ENCODE measurements around the gene NDUFAF7.
"Not testable (repeated sequence)": the region's sequence is repeated elsewhere in the genome, so short reads cannot be mapped to it uniquely, and the experiment has no call there.

The NDUFAF7 gene

GRCh38 chr2:37219046-37219445 is 12.4 kb upstream of the NDUFAF7 start:
- H3K4me3 ChIP-seq (ENCODE audit: low read length): no peak overlapping the region
- H3K4me1 ChIP-seq (ENCODE audit: insufficient read depth, low read length): peaks cover 6% of the 10 kb centered on the region
- peaks cover 93% of the 10 kb centered on the region for H3K36me3 ChIP-seq (ENCODE audit: insufficient read depth, low read length)
- no peak overlapping the region for H3K27ac ChIP-seq (ENCODE audit: low read depth, low read length)
- WGBS: 96% methylated on average over 4 of the region's 4 CpGs
- no peaks in the 10 kb centered on the region for H3K27me3 ChIP-seq (ENCODE audit: insufficient read depth, low read length)
- H3K9ac ChIP-seq (ENCODE audit: low read depth, low read length): no peak overlapping the region
- no peaks in the 10 kb centered on the region for H3K9me3 ChIP-seq (ENCODE audit: insufficient read depth, low read depth, low read length)

GRCh38 chr2:37223131-37223530 is 8.3 kb upstream of the NDUFAF7 start:
- WGBS: 98% methylated on average over 4 of the region's 4 CpGs
- peaks cover 88% of the 10 kb centered on the region for H3K36me3 ChIP-seq (ENCODE audit: insufficient read depth, low read length)

GRCh38 chr2:37224063-37224462 is 7.4 kb upstream of the NDUFAF7 start:
- H3K36me3 ChIP-seq (ENCODE audit: insufficient read depth, low read length): peaks cover 88% of the 10 kb centered on the region
- peak overlapping the region; percentile 16; the same call in 1 of the 2 replicates for H3K4me3 ChIP-seq (ENCODE audit: low read length)
- peak overlapping the region; percentile 54; the same call in 1 of the 2 replicates for H3K9ac ChIP-seq (ENCODE audit: low read depth, low read length)

More at GRCh38 chr2:37223131-37223530, 8.3 kb upstream of the NDUFAF7 start:
- peaks cover 34% of the 10 kb centered on the region for H3K4me1 ChIP-seq (ENCODE audit: insufficient read depth, low read length)
- H3K4me3 ChIP-seq (ENCODE audit: low read length): no peak overlapping the region
- no peaks in the 10 kb centered on the region for H3K27me3 ChIP-seq (ENCODE audit: insufficient read depth, low read length)
- no peaks in the 10 kb centered on the region for H3K9me3 ChIP-seq (ENCODE audit: insufficient read depth, low read depth, low read length)
- H3K9ac ChIP-seq (ENCODE audit: low read depth, low read length): no peak overlapping the region
- no peak overlapping the region for H3K27ac ChIP-seq (ENCODE audit: low read depth, low read length)

GRCh38 chr2:37225129-37225528 is 6.3 kb upstream of the NDUFAF7 start:
- WGBS: no CpG with 5 or more reads among the region's 2 CpGs
- Histone ChIP-seq H3K4me3 (ENCODE audit: low read length) (peak overlapping the region; percentile 16; the same call in 1 of the 2 replicates), H3K27ac (ENCODE audit: low read depth, low read length) (peak overlapping the region; percentile 90), H3K4me1 (ENCODE audit: insufficient read depth, low read length) (peaks cover 52% of the 10 kb centered on the region), H3K9ac (ENCODE audit: low read depth, low read length) (peak overlapping the region; percentile 54; the same call in 1 of the 2 replicates), H3K36me3 (ENCODE audit: insufficient read depth, low read length) (peaks cover 88% of the 10 kb centered on the region)
- H3K9me3 ChIP-seq (ENCODE audit: insufficient read depth, low read depth, low read length); H3K27me3 ChIP-seq (ENCODE audit: insufficient read depth, low read length): not testable (repeated sequence)

More at GRCh38 chr2:37224063-37224462, 7.4 kb upstream of the NDUFAF7 start:
- WGBS: 83% methylated on average over 1 of the region's 1 CpG
- H3K4me1 ChIP-seq (ENCODE audit: insufficient read depth, low read length): peaks cover 42% of the 10 kb centered on the region
- no peaks in the 10 kb centered on the region for H3K27me3 ChIP-seq (ENCODE audit: insufficient read depth, low read length)
- peak overlapping the region; percentile 90 for H3K27ac ChIP-seq (ENCODE audit: low read depth, low read length)
- H3K9me3 ChIP-seq (ENCODE audit: insufficient read depth, low read depth, low read length): no peaks in the 10 kb centered on the region

- Histone ChIP-seq H3K36me3 (ENCODE audit: insufficient read depth, low read length) (peaks cover 71% of the 10 kb centered on the region), H3K9ac (ENCODE audit: low read depth, low read length) (0 out of 2 replicates have a peak overlapping the region, but pooled peaks have one; percentile 19), H3K4me3 (ENCODE audit: low read length) (peak overlapping the region; percentile 41), H3K27ac (ENCODE audit: low read depth, low read length) (peak overlapping the region; percentile 94), H3K9me3 (ENCODE audit: insufficient read depth, low read depth, low read length) (no peaks in the 10 kb centered on the region), H3K27me3 (ENCODE audit: insufficient read depth, low read length) (no peaks in the 10 kb centered on the region), H3K4me1 (ENCODE audit: insufficient read depth, low read length) (peaks cover 56% of the 10 kb centered on the region)
- WGBS: 45% methylated on average over 4 of the region's 4 CpGs
Measured at GRCh38 chr2:37226863-37227262, 4.6 kb upstream of the NDUFAF7 start.

- H3K4me1 ChIP-seq (ENCODE audit: insufficient read depth, low read length): peaks cover 59% of the 10 kb centered on the region
Measured at GRCh38 chr2:37228788-37229187, 2.7 kb upstream of the NDUFAF7 start.

GRCh38 chr2:37230581-37230980 is 877 bp upstream of the NDUFAF7 start:
- no peaks in the 10 kb centered on the region for H3K9me3 ChIP-seq (ENCODE audit: insufficient read depth, low read depth, low read length)
- WGBS: 1% methylated on average over 6 of the region's 8 CpGs

More at GRCh38 chr2:37228788-37229187, 2.7 kb upstream of the NDUFAF7 start:
- H3K9ac ChIP-seq (ENCODE audit: low read depth, low read length): no peak overlapping the region
- WGBS: 96% methylated on average over 3 of the region's 3 CpGs
- H3K36me3 ChIP-seq (ENCODE audit: insufficient read depth, low read length): peaks cover 56% of the 10 kb centered on the region
- H3K27ac ChIP-seq (ENCODE audit: low read depth, low read length): no peak overlapping the region; the same call in 1 of the 2 replicates
- no peaks in the 10 kb centered on the region for H3K27me3 ChIP-seq (ENCODE audit: insufficient read depth, low read length)
- no peaks in the 10 kb centered on the region for H3K9me3 ChIP-seq (ENCODE audit: insufficient read depth, low read depth, low read length)
- peak overlapping the region; percentile 98 for H3K4me3 ChIP-seq (ENCODE audit: low read length)

GRCh38 chr2:37232131-37232933 is 874 bp downstream of the NDUFAF7 start:
- Histone ChIP-seq H3K27me3 (ENCODE audit: insufficient read depth, low read length) (no peaks in the 10 kb centered on the region), H3K4me3 (ENCODE audit: low read length) (peak overlapping the region; percentile 98), H3K27ac (ENCODE audit: low read depth, low read length) (peak overlapping the region; percentile 84), H3K9ac (ENCODE audit: low read depth, low read length) (peak overlapping the region; percentile 90), H3K36me3 (ENCODE audit: insufficient read depth, low read length) (peaks cover 62% of the 10 kb centered on the region), H3K4me1 (ENCODE audit: insufficient read depth, low read length) (peaks cover 32% of the 10 kb centered on the region), H3K9me3 (ENCODE audit: insufficient read depth, low read depth, low read length) (no peaks in the 10 kb centered on the region)
- 5% methylated on average over 18 of the region's 18 CpGs for WGBS

More at GRCh38 chr2:37230581-37230980, 877 bp upstream of the NDUFAF7 start:
- Histone ChIP-seq H3K4me1 (ENCODE audit: insufficient read depth, low read length) (peaks cover 45% of the 10 kb centered on the region), H3K27ac (ENCODE audit: low read depth, low read length) (peak overlapping the region; percentile 84), H3K36me3 (ENCODE audit: insufficient read depth, low read length) (peaks cover 59% of the 10 kb centered on the region), H3K9ac (ENCODE audit: low read depth, low read length) (peak overlapping the region; percentile 90), H3K4me3 (ENCODE audit: low read length) (peak overlapping the region; percentile 98), H3K27me3 (ENCODE audit: insufficient read depth, low read length) (no peaks in the 10 kb centered on the region)

GRCh38 chr2:37243435-37243834 is 12.0 kb downstream of the NDUFAF7 start:
- H3K9me3 ChIP-seq (ENCODE audit: insufficient read depth, low read depth, low read length): no peaks in the 10 kb centered on the region
- H3K27ac ChIP-seq (ENCODE audit: low read depth, low read length): no peak overlapping the region
- peaks cover 100% of the 10 kb centered on the region for H3K36me3 ChIP-seq (ENCODE audit: insufficient read depth, low read length)
- WGBS: 95% methylated on average over 3 of the region's 4 CpGs
- H3K27me3 ChIP-seq (ENCODE audit: insufficient read depth, low read length): no peaks in the 10 kb centered on the region
- no peak overlapping the region for H3K9ac ChIP-seq (ENCODE audit: low read depth, low read length)
- no peak overlapping the region for H3K4me3 ChIP-seq (ENCODE audit: low read length)
- no peaks in the 10 kb centered on the region for H3K4me1 ChIP-seq (ENCODE audit: insufficient read depth, low read length)

GRCh38 chr2:37244017-37244416 is 12.6 kb downstream of the NDUFAF7 start:
- Histone ChIP-seq H3K9me3 (ENCODE audit: insufficient read depth, low read depth, low read length) (no peaks in the 10 kb centered on the region), H3K27ac (ENCODE audit: low read depth, low read length) (no peak overlapping the region), H3K9ac (ENCODE audit: low read depth, low read length) (no peak overlapping the region), H3K4me1 (ENCODE audit: insufficient read depth, low read length) (no peaks in the 10 kb centered on the region), H3K27me3 (ENCODE audit: insufficient read depth, low read length) (no peaks in the 10 kb centered on the region), H3K4me3 (ENCODE audit: low read length) (no peak overlapping the region), H3K36me3 (ENCODE audit: insufficient read depth, low read length) (peaks cover 100% of the 10 kb centered on the region)
- WGBS: 82% methylated on average over 3 of the region's 4 CpGs

- Histone ChIP-seq H3K36me3 (ENCODE audit: insufficient read depth, low read length) (peaks cover 100% of the 10 kb centered on the region), H3K9ac (ENCODE audit: low read depth, low read length) (no peak overlapping the region), H3K4me1 (ENCODE audit: insufficient read depth, low read length) (no peaks in the 10 kb centered on the region), H3K27ac (ENCODE audit: low read depth, low read length) (no peak overlapping the region), H3K27me3 (ENCODE audit: insufficient read depth, low read length) (no peaks in the 10 kb centered on the region), H3K9me3 (ENCODE audit: insufficient read depth, low read depth, low read length) (no peaks in the 10 kb centered on the region), H3K4me3 (ENCODE audit: low read length) (no peak overlapping the region)
- 96% methylated on average over 3 of the region's 3 CpGs for WGBS
Measured at GRCh38 chr2:37244755-37245154, 13.3 kb downstream of the NDUFAF7 start.

All from HUES64 (cell line).